H9 (cell line): ENCODE measurements around the gene F12. TPM values are rescaled to one million over a fixed set of nuclear protein-coding genes. Genes with fewer than 3 reads are reported as not detected.

Experiments used
- DNase-seq: peaks from one replicate; pipeline ENCODE4 v3.0.0-alpha.2; 2017
- H2AFZ ChIP-seq: one replicate; pipeline ENCODE4 v1.6.1; 2013; ENCODE audit warnings: mild to moderate bottlenecking, low read length, control low read depth, moderate library complexity
- H2AK5ac ChIP-seq: 2 replicates; pipeline ENCODE4 v1.6.1; 2013; ENCODE audit warnings: low read length, control low read depth, mixed read lengths; ENCODE audit not compliant: insufficient read length
- H2BK120ac ChIP-seq: one replicate; pipeline ENCODE4 v1.6.1; 2013; ENCODE audit warnings: low read depth, mild to moderate bottlenecking, low read length, control low read depth, inconsistent platforms; ENCODE audit not compliant: poor library complexity, severe bottlenecking
- H2BK12ac ChIP-seq: 2 replicates; pipeline ENCODE4 v1.6.1; 2013; ENCODE audit warnings: low read length, control low read depth, mixed read lengths, low read depth; ENCODE audit not compliant: insufficient read length
- H2BK15ac ChIP-seq: 2 replicates; pipeline ENCODE4 v1.6.1; 2013; ENCODE audit warnings: low read depth, low read length, control low read depth
- H2BK20ac ChIP-seq: one replicate; pipeline ENCODE4 v1.6.1; 2013; ENCODE audit warnings: low read depth, mild to moderate bottlenecking, low read length, control low read depth, inconsistent platforms; ENCODE audit not compliant: poor library complexity, severe bottlenecking
- H2BK5ac ChIP-seq: 2 replicates; pipeline ENCODE4 v1.6.1; 2013; ENCODE audit warnings: low read length, control low read depth, mixed read lengths; ENCODE audit not compliant: insufficient read length
- H3K14ac ChIP-seq: 2 replicates; pipeline ENCODE4 v1.6.1; 2013; ENCODE audit warnings: low read length, control low read depth; ENCODE audit not compliant: insufficient read depth
- H3K18ac ChIP-seq: 2 replicates; pipeline ENCODE4 v1.6.1; 2013; ENCODE audit warnings: low read depth, mild to moderate bottlenecking, mixed read lengths, low read length, control low read depth; ENCODE audit not compliant: insufficient read length
- H3K23ac ChIP-seq: 2 replicates; pipeline ENCODE4 v1.6.1; 2013; ENCODE audit warnings: low read length, control low read depth, mixed read lengths, low read depth; ENCODE audit not compliant: insufficient read length
- H3K23me2 ChIP-seq: 2 replicates; pipeline ENCODE4 v1.6.1; 2013; ENCODE audit warnings: low read depth, mild to moderate bottlenecking, mixed read lengths, low read length, control low read depth; ENCODE audit not compliant: insufficient read length, poor library complexity, severe bottlenecking
- H3K27ac ChIP-seq: 2 replicates; pipeline ENCODE4 v1.5.1; 2013; ENCODE audit warnings: low read length, control low read depth, mixed read lengths, low read depth; ENCODE audit not compliant: insufficient read length
- H3K27me3 ChIP-seq: 2 replicates; pipeline ENCODE4 v1.6.1; 2013; ENCODE audit warnings: low read length, control low read depth, inconsistent platforms; ENCODE audit not compliant: insufficient read depth
- H3K4ac ChIP-seq: 2 replicates; pipeline ENCODE4 v1.6.1; 2013; ENCODE audit warnings: low read depth, mild to moderate bottlenecking, control low read depth, inconsistent platforms, low read length, moderate library complexity
- H3K4me1 ChIP-seq: 2 replicates; pipeline ENCODE4 v1.6.1; 2013; ENCODE audit warnings: low read length, control low read depth, inconsistent platforms; ENCODE audit not compliant: insufficient read depth
- H3K4me2 ChIP-seq: 2 replicates; pipeline ENCODE4 v1.6.1; 2013; ENCODE audit warnings: low read length, control low read depth, mixed read lengths; ENCODE audit not compliant: insufficient read length, insufficient read depth
- H3K56ac ChIP-seq: 2 replicates; pipeline ENCODE4 v1.6.1; 2013; ENCODE audit warnings: low read depth, mild to moderate bottlenecking, mixed read lengths, low read length, control low read depth; ENCODE audit not compliant: insufficient read length
- H3K79me1 ChIP-seq: 2 replicates; pipeline ENCODE4 v1.6.1; 2013; ENCODE audit warnings: low read depth, mild to moderate bottlenecking, moderate library complexity, low read length, control low read depth, inconsistent platforms; ENCODE audit not compliant: insufficient read depth, poor library complexity, severe bottlenecking
- H3K79me2 ChIP-seq: 2 replicates; pipeline ENCODE4 v1.6.1; 2013; ENCODE audit warnings: low read length, control low read depth, inconsistent platforms; ENCODE audit not compliant: insufficient read depth
- H3K9ac ChIP-seq: 2 replicates; pipeline ENCODE4 v1.6.1; 2013; ENCODE audit warnings: low read length, control low read depth, mixed read lengths; ENCODE audit not compliant: insufficient read length; ENCODE audit errors: extremely low read depth
- H3K9me3 ChIP-seq: one replicate; pipeline ENCODE4 v1.6.1; 2013; ENCODE audit warnings: low read depth, low read length, inconsistent platforms; ENCODE audit not compliant: control insufficient read depth
- H3T11ph ChIP-seq: one replicate; pipeline ENCODE4 v1.6.1; 2013; ENCODE audit warnings: mild to moderate bottlenecking, low read length, control low read depth, inconsistent platforms
- H4K20me1 ChIP-seq: one replicate; pipeline ENCODE4 v1.6.1; 2013; ENCODE audit not compliant: control insufficient read depth, insufficient read length, insufficient read depth
- H4K5ac ChIP-seq: 2 replicates; pipeline ENCODE4 v1.6.1; 2013; ENCODE audit warnings: low read depth, mild to moderate bottlenecking, mixed read lengths, low read length, control low read depth; ENCODE audit not compliant: insufficient read length
- H4K8ac ChIP-seq: replicated peaks from 2 replicates; pipeline ENCODE4 v1.6.1; 2013; ENCODE audit warnings: low read length, control low read depth, mixed read lengths, low read depth; ENCODE audit not compliant: insufficient read length
- H4K91ac ChIP-seq: 2 replicates; pipeline ENCODE4 v1.6.1; 2013; ENCODE audit warnings: low read depth, mild to moderate bottlenecking, moderate library complexity, mixed read lengths, low read length, control low read depth; ENCODE audit not compliant: insufficient read length
- H3K27ac Mint-ChIP-seq, 3 experiments: 2 replicates in 2 of 3; 3 replicates in 1 of 3; pipeline ENCODE4 v1.8.0; 2020 to 2021; ENCODE audit warnings: mixed read lengths in 3 of 3, mild to moderate bottlenecking in 1 of 3, moderate library complexity in 1 of 3
- H3K27me3 Mint-ChIP-seq: 2 replicates; pipeline ENCODE4 v1.8.0; 2021; ENCODE audit warnings: low read depth, mild to moderate bottlenecking, moderate library complexity, mixed read lengths
- H3K36me3 Mint-ChIP-seq, 3 experiments: 2 replicates in 2 of 3; 3 replicates in 1 of 3; pipeline ENCODE4 v1.8.0; 2020 to 2021; ENCODE audit warnings: low read depth in 3 of 3, mixed read lengths in 3 of 3; ENCODE audit not compliant: insufficient read depth in 1 of 3
- H3K4me1 Mint-ChIP-seq, 2 experiments: 2 replicates each; pipeline ENCODE4 v1.8.0; 2020; ENCODE audit warnings: mixed read lengths in 2 of 2
- H3K4me3 Mint-ChIP-seq, 2 experiments: 2 replicates in 1 of 2; 3 replicates in 1 of 2; pipeline ENCODE4 v1.8.0; 2020 to 2021; ENCODE audit warnings: mild to moderate bottlenecking in 2 of 2, mixed read lengths in 2 of 2, moderate library complexity in 1 of 2
- H3K9me3 Mint-ChIP-seq, 2 experiments: 2 replicates in 1 of 2; 3 replicates in 1 of 2; pipeline ENCODE4 v1.8.0; 2020; ENCODE audit warnings: mild to moderate bottlenecking in 2 of 2, mixed read lengths in 2 of 2, moderate library complexity in 1 of 2
- WGBS: extraction: QIAGEN DNeasy Blood & Tissue Kit; methylation state at CpG from one replicate; pipeline ENCODE4 v1.1.7; 2013; ENCODE audit warnings: missing lambda C conversion rate, low lambda C conversion rate, mixed read lengths; ENCODE audit not compliant: insufficient read length; ENCODE audit errors: extremely low coverage; 5-methylcytosine and 5-hydroxymethylcytosine counted together
- total RNA-seq: library from RNA; stranded (reverse); gene quantifications from 2 replicates; pipeline ENCODE4 v1.2.1, GENCODE V29; 2021
- TF ChIP-seq, protein P1 (sequence below): fragments of 200-600 bp; sonication (generic); conservative IDR thresholded peaks from 3 replicates; pipeline ENCODE4 v1.8.0; 2021; ENCODE audit warnings: antibody characterized with exemption, mild to moderate bottlenecking

Gene F12
- total RNA-seq, 1 experiment from 2014 or later = 3.5 TPM

DNA sequence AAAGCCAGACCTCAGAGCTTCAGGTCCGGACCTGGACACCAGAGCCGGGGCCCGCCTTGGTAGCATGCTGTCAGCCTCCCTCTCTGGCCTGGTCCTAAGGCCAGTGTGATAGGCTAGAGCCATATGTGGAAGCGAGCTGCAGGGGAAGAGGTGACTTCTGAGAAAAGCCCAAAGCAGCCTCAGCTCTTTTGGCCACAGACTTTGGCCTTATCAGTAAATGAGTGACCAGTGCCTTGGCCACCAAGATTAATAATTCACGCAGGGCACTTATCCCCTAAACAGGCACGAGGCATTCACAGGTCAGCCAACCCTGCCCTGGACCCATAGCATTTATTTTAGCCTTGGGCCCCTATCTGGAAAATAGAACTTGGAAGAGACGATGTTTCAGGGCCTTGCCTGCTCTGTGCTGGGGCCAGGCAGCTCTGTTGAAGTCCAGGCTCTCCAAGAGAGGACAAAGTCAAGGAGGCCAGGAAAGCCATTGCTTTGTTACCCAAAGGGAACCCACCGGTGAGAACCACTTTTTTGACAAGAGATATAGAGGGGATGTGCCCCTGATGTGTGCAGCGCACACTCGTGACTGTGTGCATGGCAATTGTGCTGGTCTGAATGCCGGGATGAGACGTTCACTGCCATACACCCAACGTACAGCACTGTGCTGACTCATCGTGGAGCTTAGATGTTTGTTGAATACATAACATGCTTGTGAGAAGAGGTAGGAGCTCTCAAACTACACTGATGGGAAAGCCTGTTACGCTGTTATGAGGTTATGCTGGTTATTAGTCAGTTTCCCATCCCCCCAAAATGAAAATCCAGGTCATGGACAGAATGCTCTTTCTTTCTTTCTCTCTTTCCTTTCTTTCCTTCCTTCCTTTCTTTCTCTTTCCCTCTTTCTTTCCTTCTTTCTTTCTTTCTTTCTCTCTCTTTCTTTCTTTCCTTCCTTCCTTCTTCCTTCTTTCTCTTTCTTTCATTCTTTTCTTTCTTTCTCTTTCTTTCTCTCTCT is 30.2 kb downstream of the F12 start:
- Histone ChIP-seq H2AK5ac (no peak overlapping the region), H2BK5ac (no peak overlapping the region), H2BK15ac (no peak overlapping the region), H3T11ph (no peak overlapping the region), H3K4me1 (no peaks in the 10 kb centered on the region), H4K20me1 (no peaks in the 10 kb centered on the region), H3K18ac (no peak overlapping the region), H3K4me2 (no peak overlapping the region), H3K79me2 (no peaks in the 10 kb centered on the region), H2BK20ac (no peak overlapping the region), H4K91ac (no peak overlapping the region), H3K27ac (no peak overlapping the region), H3K56ac (no peak overlapping the region), H3K14ac (no peak overlapping the region), H3K23me2 (no peaks in the 10 kb centered on the region), H3K9me3 (no peaks in the 10 kb centered on the region), H3K23ac (no peak overlapping the region), H4K8ac (no peak overlapping the region), H3K79me1 (no peaks in the 10 kb centered on the region), H2AFZ (no peak overlapping the region), H4K5ac (no peak overlapping the region), H2BK120ac (no peak overlapping the region), H3K27me3 (no peaks in the 10 kb centered on the region), H3K9ac (no peak overlapping the region), H3K4ac (no peak overlapping the region), H2BK12ac (no peak overlapping the region)
- H3K4me1 Mint-ChIP-seq = peaks cover 23 to 29% of the 10 kb centered on the region in 2 experiments
- no peaks in the 10 kb centered on the region; a peak in 1 of 5 replicates for H3K9me3 Mint-ChIP-seq
- peaks cover 33% of the 10 kb centered on the region for H3K27me3 Mint-ChIP-seq
- H3K27ac Mint-ChIP-seq = no peak overlapping the region; a peak in 2 of 7 replicates
- TF ChIP-seq, protein P1, sequence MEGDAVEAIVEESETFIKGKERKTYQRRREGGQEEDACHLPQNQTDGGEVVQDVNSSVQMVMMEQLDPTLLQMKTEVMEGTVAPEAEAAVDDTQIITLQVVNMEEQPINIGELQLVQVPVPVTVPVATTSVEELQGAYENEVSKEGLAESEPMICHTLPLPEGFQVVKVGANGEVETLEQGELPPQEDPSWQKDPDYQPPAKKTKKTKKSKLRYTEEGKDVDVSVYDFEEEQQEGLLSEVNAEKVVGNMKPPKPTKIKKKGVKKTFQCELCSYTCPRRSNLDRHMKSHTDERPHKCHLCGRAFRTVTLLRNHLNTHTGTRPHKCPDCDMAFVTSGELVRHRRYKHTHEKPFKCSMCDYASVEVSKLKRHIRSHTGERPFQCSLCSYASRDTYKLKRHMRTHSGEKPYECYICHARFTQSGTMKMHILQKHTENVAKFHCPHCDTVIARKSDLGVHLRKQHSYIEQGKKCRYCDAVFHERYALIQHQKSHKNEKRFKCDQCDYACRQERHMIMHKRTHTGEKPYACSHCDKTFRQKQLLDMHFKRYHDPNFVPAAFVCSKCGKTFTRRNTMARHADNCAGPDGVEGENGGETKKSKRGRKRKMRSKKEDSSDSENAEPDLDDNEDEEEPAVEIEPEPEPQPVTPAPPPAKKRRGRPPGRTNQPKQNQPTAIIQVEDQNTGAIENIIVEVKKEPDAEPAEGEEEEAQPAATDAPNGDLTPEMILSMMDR = no peak
- WGBS = no CpG with 5 or more reads among the region's 15 CpGs
- no peak for DNase-seq
- H3K36me3 Mint-ChIP-seq = no peaks in the 10 kb centered on the region
- no peak overlapping the region for H3K4me3 Mint-ChIP-seq
